ENCODE results near the gene CCNA2.

GRCh38 chr4:121784401-121784800, 39.3 kb downstream of the CCNA2 start:
- TF ChIP-seq CTCF (IDR thresholded peaks at IDR 0.05) (no peak), POLR2AphosphoS5 (IDR thresholded peaks at IDR 0.05) (no peak), POLR2A (IDR thresholded peaks at IDR 0.05) (no peak), EP300 (IDR thresholded peaks at IDR 0.05) (no peak)
